Measurements from ENCODE around the gene UNC93B1.
A peak's percentile ranks its signal among the peaks of the same experiment; 100 is the strongest.

The UNC93B1 gene, protein sequence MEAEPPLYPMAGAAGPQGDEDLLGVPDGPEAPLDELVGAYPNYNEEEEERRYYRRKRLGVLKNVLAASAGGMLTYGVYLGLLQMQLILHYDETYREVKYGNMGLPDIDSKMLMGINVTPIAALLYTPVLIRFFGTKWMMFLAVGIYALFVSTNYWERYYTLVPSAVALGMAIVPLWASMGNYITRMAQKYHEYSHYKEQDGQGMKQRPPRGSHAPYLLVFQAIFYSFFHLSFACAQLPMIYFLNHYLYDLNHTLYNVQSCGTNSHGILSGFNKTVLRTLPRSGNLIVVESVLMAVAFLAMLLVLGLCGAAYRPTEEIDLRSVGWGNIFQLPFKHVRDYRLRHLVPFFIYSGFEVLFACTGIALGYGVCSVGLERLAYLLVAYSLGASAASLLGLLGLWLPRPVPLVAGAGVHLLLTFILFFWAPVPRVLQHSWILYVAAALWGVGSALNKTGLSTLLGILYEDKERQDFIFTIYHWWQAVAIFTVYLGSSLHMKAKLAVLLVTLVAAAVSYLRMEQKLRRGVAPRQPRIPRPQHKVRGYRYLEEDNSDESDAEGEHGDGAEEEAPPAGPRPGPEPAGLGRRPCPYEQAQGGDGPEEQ

DNA sequence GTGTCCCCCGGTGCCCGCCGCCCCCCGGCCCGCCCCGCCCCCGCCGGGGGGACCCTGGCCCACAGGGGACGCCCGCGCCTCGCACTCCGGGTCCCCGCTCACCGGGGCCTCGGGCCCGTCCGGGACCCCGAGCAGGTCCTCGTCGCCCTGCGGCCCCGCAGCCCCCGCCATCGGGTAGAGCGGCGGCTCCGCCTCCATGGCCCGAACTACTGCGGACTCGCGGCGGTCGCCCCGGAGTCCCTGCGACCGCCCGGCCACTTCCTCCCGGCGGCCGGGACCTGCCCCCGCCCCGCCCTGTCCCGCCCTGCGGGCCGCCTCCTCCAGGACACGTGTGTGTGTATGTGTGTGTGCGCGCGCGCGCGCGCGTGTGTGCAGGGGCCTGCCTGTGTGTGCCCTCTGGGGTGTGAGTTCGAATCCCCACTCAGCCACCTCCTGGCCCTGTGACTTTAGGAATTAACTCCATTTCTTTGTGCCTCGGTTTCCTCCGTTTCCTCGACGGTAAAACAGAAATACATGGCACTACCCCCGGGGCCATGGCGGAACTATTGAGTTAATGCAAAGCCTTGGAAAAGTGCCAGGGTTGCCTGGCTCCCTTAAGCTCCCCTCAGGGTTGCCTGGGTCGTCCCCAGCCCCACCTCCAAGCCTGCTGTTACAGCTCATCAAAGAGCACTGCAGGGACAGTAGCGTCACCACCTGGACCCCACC is at the start of gene UNC93B1:
Gene UNC93B1, minus strand, starts transcription at position 252 of the 705 bp plus-strand sequence. Its CDS starts 54 bp downstream, at position 198.
- DNase-seq, result peak; percentile 91

DNA sequence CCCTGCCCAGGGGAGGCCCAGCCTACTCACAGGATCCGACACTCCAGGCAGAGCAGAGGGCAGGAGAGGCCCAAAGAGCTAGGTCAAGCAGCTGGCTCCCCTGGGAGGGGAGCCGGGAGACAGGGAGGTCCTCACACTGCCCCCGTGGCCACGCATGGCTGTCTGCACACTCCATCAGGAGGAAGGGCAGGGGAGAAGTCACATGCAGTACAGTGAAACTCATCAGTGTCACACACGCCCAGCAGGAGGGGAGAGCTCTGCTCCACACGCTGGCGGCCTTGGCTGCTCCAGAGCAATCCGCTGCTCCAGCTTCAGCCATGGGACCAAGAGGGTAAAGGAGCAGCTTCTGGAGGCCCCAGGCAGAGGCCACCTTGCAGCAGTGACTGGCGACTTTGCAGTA is 49.2 kb upstream of the UNC93B1 start:
- DNase-seq, result no peak

DNA sequence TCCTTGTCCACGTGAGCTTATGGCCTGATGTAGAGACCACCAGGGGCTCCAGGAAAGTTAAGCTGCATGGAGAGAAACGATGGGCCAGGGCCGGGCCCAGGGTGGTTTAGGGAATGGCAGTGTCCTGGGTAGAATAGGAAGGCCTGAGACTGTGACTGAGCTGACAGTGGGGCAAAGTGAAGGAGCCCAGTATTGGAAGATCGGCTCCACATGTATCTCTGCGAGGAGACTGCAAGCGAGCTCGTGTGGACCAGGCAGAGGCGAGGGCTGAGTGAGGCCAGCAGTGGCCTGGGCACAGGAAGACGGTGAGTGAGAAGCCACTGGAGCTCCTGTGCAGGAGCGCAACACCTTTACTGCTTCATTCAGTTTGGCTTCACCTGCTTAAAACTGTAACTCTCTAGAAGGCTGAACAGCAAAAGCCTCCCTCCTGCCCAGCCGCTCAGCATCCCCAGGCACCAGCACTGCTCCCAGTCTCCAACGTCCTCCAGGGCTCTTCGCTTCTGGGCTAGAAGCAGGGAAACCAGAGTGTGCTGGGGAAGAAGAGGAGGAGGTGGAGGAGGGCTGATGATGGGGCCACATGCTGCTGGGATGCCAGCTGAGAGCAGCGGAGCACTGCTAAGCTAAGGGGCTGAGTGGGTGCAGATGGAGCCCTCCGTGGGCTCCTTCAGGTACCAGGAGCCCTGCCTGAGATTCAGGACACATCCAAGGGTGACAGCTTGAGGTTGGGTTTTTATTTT is 48.4 kb upstream of the UNC93B1 start:
- no peak for DNase-seq

DNA sequence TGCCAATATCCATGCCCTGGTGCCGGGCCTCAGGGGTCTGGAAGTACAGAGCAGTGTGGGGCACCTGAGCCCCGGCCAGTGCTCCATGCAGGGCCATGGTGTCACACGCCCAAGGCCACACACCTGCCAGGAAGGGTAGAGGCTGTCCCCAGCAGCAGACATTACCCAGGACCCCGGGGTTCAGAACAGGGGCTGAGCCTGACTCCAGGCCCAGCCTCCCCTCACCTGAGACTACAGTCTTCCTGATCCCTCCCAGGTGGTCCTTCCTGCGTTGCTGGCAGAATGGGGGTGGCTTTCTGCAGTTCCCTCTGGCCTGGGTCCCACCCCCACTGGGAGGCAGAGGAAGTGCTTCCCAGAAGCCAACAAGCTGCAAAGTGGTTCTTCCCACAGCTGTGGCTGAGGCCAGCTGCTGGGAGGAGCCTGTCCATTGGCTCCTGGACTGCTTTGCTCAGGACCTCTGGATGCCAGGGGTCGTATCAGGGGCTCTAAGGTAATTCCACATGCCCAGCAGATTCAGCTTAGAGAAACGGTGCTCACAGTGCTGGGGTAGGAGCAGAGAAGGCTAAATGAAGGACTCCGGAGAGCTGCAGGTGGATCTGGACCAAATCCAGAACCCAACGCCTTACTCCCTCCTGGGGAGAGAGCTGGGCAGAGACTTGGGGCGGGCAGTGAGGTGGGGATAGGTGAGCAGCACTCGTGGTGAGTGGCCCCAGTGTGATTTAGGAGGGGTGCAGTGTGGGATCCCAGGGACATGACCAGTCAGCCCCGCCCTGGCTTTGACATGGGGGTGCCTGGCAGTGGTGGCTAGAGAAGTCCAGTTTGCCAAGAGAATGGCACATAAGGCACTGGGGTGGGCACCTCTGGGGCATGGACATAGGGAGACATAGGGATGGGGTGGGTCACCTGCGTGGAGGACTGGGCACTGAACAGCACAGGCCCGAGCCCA is 47.6 kb upstream of the UNC93B1 start:
- DNase-seq, result no peak

DNA sequence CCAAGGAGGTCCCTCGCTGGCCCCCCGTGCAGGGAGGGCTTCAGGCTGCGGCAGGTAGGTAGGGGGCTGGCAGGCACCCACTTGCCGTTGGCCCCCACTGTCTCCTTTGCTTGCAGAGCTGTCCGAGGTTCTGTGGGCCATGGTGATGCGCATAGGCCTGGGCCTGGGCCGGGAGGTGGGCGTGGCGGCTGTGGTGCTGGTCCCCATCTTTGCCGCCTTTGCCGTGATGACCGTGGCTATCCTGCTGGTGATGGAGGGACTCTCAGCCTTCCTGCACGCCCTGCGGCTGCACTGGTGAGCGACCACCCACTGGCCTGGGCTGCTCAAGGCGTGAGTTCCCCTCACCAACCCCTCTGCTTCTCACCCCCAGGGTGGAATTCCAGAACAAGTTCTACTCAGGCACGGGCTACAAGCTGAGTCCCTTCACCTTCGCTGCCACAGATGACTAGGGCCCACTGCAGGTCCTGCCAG is 46.5 kb upstream of the UNC93B1 start:
- DNase-seq, result no peak

DNA sequence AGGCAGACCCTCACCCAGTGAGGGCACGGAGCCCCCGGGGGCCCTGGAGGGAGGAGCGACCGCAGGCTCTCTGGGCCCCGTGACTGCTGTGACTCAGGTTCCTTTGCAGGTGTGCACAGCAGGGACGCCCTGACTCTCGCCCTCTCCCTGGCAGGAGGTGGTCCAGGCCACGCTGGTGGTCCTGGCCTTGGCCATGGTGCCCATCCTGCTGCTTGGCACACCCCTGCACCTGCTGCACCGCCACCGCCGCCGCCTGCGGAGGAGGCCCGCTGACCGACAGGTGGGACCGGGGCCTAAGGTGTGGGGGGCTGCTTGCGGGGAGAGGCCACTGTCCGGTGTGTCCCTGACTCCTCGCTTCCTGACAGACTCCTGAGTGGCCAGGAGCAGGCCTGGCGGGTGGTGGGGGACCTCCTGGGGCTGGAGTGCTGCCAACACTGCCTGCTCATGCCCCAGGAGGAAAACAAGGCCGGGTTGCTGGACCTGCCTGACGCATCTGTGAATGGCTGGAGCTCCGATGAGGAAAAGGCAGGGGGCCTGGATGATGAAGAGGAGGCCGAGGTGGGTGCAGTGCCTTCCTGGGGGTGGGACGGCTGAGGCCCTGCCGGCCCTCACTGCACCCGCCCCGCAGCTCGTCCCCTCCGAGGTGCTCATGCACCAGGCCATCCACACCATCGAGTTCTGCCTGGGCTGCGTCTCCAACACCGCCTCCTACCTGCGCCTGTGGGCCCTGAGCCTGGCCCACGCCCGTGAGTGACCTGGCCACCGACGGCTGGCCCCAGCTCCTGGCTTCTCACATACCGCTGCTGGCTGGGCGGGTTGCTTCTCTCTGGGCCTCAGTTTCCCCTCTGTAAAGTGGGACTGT is 45.8 kb upstream of the UNC93B1 start:
- no peak for DNase-seq

DNA sequence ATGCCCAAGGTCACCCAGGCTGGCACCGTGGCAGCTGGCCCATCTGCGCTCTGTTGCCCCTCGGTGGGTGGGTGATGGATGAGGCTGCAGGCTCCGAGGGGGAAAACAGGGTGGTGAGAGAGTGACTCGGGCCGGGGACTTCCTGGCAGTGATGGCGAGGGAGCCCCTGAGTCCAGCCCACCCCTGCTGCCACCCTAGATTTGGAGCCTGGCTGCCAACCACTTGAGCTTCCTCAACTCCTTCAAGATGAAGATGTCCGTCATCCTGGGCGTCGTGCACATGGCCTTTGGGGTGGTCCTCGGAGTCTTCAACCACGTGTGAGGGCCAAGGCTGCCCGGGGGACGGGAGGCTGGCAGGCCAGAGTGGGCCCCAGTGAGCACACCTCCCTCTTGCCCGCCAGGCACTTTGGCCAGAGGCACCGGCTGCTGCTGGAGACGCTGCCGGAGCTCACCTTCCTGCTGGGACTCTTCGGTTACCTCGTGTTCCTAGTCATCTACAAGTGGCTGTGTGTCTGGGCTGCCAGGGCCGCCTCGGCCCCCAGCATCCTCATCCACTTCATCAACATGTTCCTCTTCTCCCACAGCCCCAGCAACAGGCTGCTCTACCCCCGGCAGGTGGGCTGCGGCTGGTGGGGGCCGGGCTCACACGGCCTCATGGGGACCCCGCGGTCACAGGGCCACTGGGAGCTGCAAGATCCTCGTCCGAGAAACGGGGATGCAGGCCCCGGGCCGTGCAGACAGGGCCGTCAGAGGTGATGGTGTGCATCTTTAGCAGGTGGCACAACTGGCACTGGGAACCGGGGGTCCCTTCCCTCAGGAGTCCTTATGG is 45.0 kb upstream of the UNC93B1 start:
- no peak for DNase-seq

DNA sequence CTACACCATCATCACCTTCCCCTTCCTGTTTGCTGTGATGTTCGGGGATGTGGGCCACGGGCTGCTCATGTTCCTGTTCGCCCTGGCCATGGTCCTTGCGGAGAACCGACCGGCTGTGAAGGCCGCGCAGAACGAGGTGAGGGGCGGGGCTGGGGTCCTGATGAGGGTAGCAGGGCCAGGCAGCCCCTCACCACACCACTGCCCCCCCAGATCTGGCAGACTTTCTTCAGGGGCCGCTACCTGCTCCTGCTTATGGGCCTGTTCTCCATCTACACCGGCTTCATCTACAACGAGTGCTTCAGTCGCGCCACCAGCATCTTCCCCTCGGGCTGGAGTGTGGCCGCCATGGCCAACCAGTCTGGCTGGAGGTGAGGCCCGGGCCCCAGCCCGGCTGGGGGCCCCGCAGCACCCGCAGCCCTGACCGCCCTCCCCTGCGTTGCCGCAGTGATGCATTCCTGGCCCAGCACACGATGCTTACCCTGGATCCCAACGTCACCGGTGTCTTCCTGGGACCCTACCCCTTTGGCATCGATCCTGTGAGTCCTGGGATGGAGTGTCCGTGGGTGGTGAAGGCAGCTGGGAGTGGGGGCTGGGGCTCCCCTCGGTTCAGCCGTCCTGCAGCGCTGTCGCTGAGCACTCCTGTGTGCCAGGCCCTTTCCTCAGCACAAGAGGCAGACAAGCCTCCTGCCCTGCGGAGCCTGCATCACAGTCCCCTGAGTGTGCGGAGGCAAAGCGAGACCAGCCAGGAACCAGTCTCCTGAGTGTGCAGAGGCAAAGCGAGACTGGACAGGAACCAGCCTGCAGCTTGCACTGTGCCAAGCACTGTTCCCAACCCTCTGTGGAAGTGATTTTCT is 43.8 kb upstream of the UNC93B1 start:
- DNase-seq, result no peak

DNA sequence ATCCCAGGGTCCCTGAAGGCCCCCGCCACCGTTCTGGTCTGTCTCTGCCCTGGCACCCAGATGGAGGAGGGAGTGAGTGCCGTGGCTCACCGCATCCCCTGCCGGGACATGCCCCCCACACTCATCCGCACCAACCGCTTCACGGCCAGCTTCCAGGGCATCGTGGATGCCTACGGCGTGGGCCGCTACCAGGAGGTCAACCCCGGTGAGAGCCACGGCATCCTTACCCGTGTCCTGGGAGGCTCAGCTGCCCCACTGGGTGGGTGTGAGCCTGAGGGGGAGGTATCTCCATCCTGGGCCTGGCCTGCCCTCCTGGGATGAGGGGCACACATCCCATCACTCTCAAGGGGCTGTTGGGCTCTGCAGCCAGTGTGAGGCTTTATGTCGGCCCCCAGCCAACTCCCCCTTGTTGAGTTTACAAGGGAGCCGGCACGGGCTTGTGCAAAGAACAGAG is 41.0 kb upstream of the UNC93B1 start:
- DNase-seq, result no peak

DNA sequence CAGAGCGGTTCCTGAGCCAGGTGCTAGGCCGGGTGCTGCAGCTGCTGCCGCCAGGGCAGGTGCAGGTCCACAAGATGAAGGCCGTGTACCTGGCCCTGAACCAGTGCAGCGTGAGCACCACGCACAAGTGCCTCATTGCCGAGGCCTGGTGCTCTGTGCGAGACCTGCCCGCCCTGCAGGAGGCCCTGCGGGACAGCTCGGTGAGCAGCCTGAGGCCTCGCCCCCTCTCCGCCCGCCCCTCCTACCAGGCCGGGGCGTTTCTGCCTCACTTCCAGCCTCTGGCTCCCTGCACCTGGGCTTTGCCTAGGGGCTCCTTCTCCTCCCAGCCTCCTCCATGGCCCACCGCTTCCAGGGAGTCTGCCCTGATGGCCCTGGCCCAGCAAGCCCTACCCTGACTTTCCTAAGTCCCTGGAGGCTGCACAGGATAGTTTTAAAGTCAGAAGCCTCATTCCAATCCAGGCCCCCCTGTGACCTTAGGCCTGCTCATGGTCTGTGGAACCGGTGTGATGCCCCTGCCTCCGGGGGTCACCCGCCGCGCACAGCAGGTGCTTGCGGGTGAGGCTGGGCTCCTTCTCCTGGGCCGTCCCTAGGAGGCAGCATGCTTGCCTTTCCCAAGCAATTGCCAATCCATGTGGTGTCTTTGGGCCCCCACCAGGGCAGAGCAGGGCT is 40.4 kb upstream of the UNC93B1 start:
- DNase-seq, result no peak

DNA sequence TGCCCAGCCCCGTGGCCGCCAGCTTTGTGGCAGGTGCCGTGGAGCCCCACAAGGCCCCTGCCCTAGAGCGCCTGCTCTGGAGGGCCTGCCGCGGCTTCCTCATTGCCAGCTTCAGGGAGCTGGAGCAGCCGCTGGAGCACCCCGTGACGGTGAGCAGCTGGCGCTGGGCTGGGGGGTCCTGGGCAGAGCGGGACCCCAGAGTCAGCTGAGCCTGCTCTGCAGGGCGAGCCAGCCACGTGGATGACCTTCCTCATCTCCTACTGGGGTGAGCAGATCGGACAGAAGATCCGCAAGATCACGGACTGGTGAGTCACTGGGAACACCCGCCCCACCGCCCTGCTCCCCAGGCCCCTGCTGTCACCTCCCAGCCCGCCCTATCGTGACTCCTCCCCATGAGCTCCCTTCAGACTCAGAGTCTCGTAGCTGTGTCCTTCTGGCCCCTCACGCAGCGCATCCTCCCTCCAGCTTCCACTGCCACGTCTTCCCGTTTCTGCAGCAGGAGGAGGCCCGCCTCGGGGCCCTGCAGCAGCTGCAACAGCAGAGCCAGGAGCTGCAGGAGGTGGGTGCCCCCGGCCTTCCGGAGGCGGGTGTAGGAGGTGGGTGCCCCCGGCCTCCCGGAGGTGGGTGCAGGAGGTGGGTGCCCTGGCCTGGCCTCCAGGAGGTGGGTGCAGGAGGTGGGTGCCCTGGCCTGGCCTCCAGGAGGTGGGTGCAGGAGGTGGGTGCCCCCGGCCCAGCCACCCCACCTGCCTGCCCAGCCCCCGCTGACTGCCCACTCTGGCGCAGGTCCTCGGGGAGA is 39.6 kb upstream of the UNC93B1 start:
- peak; percentile 68 for DNase-seq

DNA sequence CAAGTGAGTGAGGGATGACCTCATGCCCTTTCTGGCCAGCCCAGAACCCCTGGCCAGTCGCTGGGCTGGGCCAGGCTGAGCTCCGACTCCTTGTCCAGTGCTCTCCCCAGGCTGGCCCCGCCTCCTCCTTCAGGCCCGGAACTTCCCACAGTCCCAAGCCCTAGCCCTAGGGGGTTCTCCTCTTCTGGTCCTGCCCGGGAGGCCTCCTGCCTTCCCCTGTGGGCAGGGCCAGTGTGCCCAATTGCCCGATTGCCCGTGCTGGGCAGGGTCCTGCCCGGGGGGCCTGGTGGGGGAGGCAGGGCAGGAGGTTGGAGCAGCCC is 39.1 kb upstream of the UNC93B1 start:
- no peak for DNase-seq

DNA sequence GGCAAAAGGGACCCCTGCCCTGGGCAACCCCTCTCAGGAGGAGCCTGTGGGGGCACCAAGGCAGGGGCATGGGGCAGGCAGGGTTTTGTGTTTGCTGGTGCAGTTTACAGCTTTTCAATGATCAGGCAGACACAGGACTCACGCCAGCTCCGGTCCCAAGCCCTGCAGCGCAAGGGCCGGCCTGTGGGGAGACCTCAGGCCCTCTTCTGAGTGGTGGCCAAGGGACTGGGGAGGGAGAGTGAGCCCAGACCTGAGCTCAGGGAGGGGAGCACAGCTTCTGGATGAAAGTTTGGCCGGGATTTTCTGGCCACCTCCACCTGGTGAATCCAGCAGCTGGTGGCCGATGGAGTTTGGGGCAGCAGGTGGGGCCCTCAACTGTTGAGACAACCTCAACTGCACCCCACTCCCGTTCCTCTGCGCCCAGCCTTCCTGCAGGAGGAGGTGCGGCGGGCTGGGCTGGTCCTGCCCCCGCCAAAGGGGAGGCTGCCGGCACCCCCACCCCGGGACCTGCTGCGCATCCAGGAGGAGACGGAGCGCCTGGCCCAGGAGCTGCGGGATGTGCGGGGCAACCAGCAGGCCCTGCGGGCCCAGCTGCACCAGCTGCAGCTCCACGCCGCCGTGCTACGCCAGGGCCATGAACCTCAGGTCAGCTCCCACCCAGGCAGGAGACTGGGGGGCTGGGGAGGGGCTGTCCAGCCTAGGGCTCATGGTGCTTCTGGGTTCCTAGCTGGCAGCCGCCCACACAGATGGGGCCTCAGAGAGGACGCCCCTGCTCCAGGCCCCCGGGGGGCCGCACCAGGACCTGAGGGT is 38.5 kb upstream of the UNC93B1 start:
- DNase-seq, result no peak

DNA sequence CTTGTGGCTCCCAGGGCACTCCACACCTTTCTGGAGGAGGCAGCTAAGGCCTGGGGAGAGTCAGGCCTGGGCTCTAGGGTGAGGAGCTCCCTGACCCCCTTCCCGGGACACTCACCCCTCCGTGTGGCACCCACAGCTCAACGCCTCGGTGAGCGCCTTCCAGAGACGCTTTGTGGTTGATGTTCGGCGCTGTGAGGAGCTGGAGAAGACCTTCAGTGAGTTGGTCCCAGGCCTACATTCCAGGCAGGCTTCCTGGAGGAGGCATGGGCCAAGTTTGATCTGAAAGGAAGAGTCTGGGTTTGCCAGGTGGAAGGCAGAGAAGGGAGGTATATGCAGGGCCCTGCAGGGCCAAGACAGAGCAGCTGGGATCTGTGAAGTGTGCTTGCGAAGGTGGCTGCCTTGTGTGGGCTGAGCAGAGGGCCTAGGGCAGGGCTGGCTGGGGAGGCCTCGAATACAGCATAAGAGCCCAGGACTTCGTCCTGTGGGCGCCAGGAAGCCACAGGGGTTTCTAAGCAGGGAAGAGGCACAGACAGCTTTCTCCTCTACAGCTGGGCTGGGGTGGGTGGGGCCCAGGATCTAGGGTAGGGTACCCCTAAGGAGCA is 37.8 kb upstream of the UNC93B1 start:
- DNase-seq, result no peak

DNA sequence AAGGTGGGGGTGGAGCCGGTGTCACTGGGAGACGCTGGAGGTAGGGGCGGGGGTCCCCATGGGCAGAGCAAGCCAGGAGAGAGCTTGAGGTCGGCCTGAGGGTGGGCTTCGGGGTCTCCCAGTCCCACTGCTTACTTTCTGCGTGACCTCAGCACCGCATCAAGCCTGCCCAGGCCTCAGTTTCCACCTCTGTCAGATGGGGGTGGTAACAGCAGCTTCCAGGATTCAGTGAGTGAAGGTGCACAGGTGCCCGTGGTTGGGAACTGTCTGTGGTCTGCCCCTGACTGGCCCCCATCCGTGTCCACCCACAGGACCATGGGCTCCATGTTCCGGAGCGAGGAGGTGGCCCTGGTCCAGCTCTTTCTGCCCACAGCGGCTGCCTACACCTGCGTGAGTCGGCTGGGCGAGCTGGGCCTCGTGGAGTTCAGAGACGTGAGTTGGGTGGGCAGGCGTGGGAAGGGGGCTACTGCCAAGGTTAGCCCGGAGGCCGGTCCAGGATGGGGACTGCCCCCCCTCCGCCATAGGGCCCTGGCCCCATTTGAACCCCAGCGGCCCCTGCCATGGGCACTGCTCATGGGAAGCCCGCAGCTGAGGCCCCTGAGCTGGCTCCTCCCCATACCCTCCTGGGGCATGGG is 37.2 kb upstream of the UNC93B1 start:
- no peak for DNase-seq
